Left renal pelvis (tissue), 4 donors: ENCODE data around the gene LYPD3. TPM values are rescaled to one million over a fixed set of nuclear protein-coding genes. Genes with fewer than 3 reads are reported as not detected.
"Not testable (repeated sequence)": the region's sequence is repeated elsewhere in the genome, so short reads cannot be mapped to it uniquely, and the experiment has no call there.

ENCODE experiments used
- DNase-seq, 4 donors: peaks; one replicate each; pipeline ENCODE4 v3.0.0-alpha.2; 2013; ENCODE audit warnings: low read depth in 4 of 4, low spot score in 3 of 4
- polyA plus RNA-seq, 4 donors: library from polyadenylated mRNA; unstranded; fragments of 120-200 nt; gene quantifications; one replicate each; pipeline ENCODE4 v1.2.1, GENCODE V29; 2013; ENCODE audit not compliant: insufficient read length in 4 of 4

Gene LYPD3
- polyA plus RNA-seq, 4 donors = 1.3 to 4.1 (median 2.7) TPM

GRCh38 chr19:43437712-43438111 lies 27.7 kb downstream of the LYPD3 start:
- no peak for DNase-seq

- not testable (repeated sequence) for DNase-seq
Measured at GRCh38 chr19:43437284-43437683, 28.1 kb downstream of the LYPD3 start.

GRCh38 chr19:43435775-43436174 lies 29.6 kb downstream of the LYPD3 start:
- DNase-seq = no peak

- no peak for DNase-seq
Measured at GRCh38 chr19:43433689-43434088, 31.7 kb downstream of the LYPD3 start.

GRCh38 chr19:43433358-43433673 lies 32.1 kb downstream of the LYPD3 start:
- no peak for DNase-seq

- DNase-seq = no peak
Measured at GRCh38 chr19:43430976-43431375, 34.4 kb downstream of the LYPD3 start.

GRCh38 chr19:43430142-43430710 lies 35.2 kb downstream of the LYPD3 start:
- DNase-seq = no peak

- DNase-seq = no peak
Measured at GRCh38 chr19:43429395-43429794, 36.0 kb downstream of the LYPD3 start.

- no peak for DNase-seq
Measured at GRCh38 chr19:43425567-43426392, 39.6 kb downstream of the LYPD3 start.

- DNase-seq = no peak
Measured at GRCh38 chr19:43423779-43424178, 41.6 kb downstream of the LYPD3 start.

GRCh38 chr19:43422689-43423066 lies 42.7 kb downstream of the LYPD3 start:
- DNase-seq = no peak

GRCh38 chr19:43422000-43422688 lies 43.3 kb downstream of the LYPD3 start:
- DNase-seq = no peak

- no peak for DNase-seq
Measured at GRCh38 chr19:43420954-43421353, 44.5 kb downstream of the LYPD3 start.

GRCh38 chr19:43416951-43417623 lies 48.3 kb downstream of the LYPD3 start:
- no peak for DNase-seq

- no peak for DNase-seq
Measured at GRCh38 chr19:43414554-43414953, 50.9 kb downstream of the LYPD3 start, which contains the start of gene TEX101. TSS of gene TEX101 (plus strand) at chr19:43414890. CDS start at chr19:43415920, 1,030 bp downstream.

- DNase-seq = no peak
Measured at GRCh38 chr19:43412441-43412840, 53.0 kb downstream of the LYPD3 start.

Other genes with a start within 250 kb of the LYPD3 start
- gene PSG9, start 196.1 kb downstream of the LYPD3 start, polyA plus RNA-seq = under 1 TPM in 1 of 4 donors, not detected in 3; 0.16 TPM
- under 1 TPM in 3 of 4 donors, not detected in 1; 0.40 to 0.66 (median 0.46) TPM for gene CD177, start 111.9 kb downstream of the LYPD3 start, polyA plus RNA-seq
- gene TEX101, start 50.7 kb downstream of the LYPD3 start, polyA plus RNA-seq = under 1 TPM in 1 of 4 donors, not detected in 3; 0.11 TPM
- gene PHLDB3, start 39.1 kb upstream of the LYPD3 start, polyA plus RNA-seq = 10 to 100 TPM in 1 of 4 donors, 1 to 10 TPM in 3; 6.2 to 11.6 (median 8.2) TPM
- gene ETHE1, start 61.6 kb upstream of the LYPD3 start, polyA plus RNA-seq = 10 to 100 TPM; 22.2 to 30.4 (median 25.6) TPM
- gene ZNF575, start 67.6 kb upstream of the LYPD3 start, polyA plus RNA-seq = 1 to 10 TPM; 2.1 to 5.8 (median 2.4) TPM
- gene XRCC1, start 109.9 kb upstream of the LYPD3 start, polyA plus RNA-seq = 10 to 100 TPM; 49.1 to 67.6 (median 57.3) TPM
- gene PINLYP, start 110.2 kb upstream of the LYPD3 start, polyA plus RNA-seq = 10 to 100 TPM; 15.6 to 21.0 (median 18.8) TPM
- 10 to 100 TPM; 12.0 to 22.0 (median 17.2) TPM for gene IRGQ, start 130.5 kb upstream of the LYPD3 start, polyA plus RNA-seq
- 10 to 100 TPM in 3 of 4 donors, 1 to 10 TPM in 1; 9.8 to 12.5 (median 11.2) TPM for gene ZNF576, start 131.0 kb upstream of the LYPD3 start, polyA plus RNA-seq
- gene SRRM5, start 146.5 kb upstream of the LYPD3 start, polyA plus RNA-seq = 1 to 10 TPM in 2 of 4 donors, under 1 TPM in 2; 0.41 to 2.3 (median 1.2) TPM
- 100 to 1,000 TPM in 1 of 4 donors, 10 to 100 TPM in 3; 75.2 to 118 (median 83.7) TPM for gene ZNF428, start 154.0 kb upstream of the LYPD3 start, polyA plus RNA-seq
- 10 to 100 TPM; 30.7 to 54.3 (median 43.1) TPM for gene CADM4, start 174.2 kb upstream of the LYPD3 start, polyA plus RNA-seq
- gene PLAUR, start 204.6 kb upstream of the LYPD3 start, polyA plus RNA-seq = 10 to 100 TPM in 3 of 4 donors, 1 to 10 TPM in 1; 6.2 to 12.8 (median 10.6) TPM